Measurements from ENCODE around the gene CAPN9. TPM values are rescaled to one million over a fixed set of nuclear protein-coding genes. Genes with fewer than 3 reads are reported as not detected.

CAPN9 gene
- total RNA-seq, 1 experiment from 2014 or later = 0.12 TPM

GRCh38 chr1:230851291-230851691 is 104.1 kb downstream of the CAPN9 start:
- peak; percentile 58 for DNase-seq (ENCODE audit: low read depth)

Other genes starting within 250 kb of the CAPN9 start
- gene COG2, start 104.9 kb upstream of the CAPN9 start, total RNA-seq (2014; rRNA removed; shearing (Covaris generic)) = 16.5 and 20.3 TPM in 2 replicates
- not detected in 2 replicates for gene AGT, start 33.3 kb upstream of the CAPN9 start, total RNA-seq (2014; rRNA removed; shearing (Covaris generic))
- 37.6 and 39.2 TPM in 2 replicates for gene C1orf198, start 121.1 kb downstream of the CAPN9 start, total RNA-seq (2014; rRNA removed; shearing (Covaris generic))
- 9.7 and 10.5 TPM in 2 replicates for gene TTC13, start 231.5 kb downstream of the CAPN9 start, total RNA-seq (2014; rRNA removed; shearing (Covaris generic))
- 29.8 and 38.4 TPM in 2 replicates for gene ARV1, start 231.7 kb downstream of the CAPN9 start, total RNA-seq (2014; rRNA removed; shearing (Covaris generic))

Data from RPMI7951 (cell line).